PC-9 (cell line): Measurements from ENCODE around the gene NKPD1.

Experiments used
- CTCF ChIP-seq: fragments of 200-600 bp; sonication (generic); conservative IDR thresholded peaks from 2 replicates; pipeline ENCODE4 v1.6.1; 2017; ENCODE audit warnings: mixed run types, antibody characterized with exemption, mild to moderate bottlenecking, moderate library complexity
- EZH2 ChIP-seq: fragments of 200-600 bp; sonication (generic); IDR thresholded peaks from 2 replicates; pipeline ENCODE4 v1.8.0; 2017; ENCODE audit warnings: antibody characterized with exemption, low read depth

GRCh38 chr19:45191375-45191774 is 30.6 kb upstream of the NKPD1 start:
- no peak for TF ChIP-seq CTCF
- no peak for TF ChIP-seq EZH2
